NT2/D1 (cell line): ENCODE results near the gene PAQR7.

Experiments used
- DNase-seq: peaks from one replicate; pipeline ENCODE4 v3.0.0-alpha.2; 2011; ENCODE audit warnings: low read depth, low spot score
- H3K27me3 ChIP-seq: 2 replicates; pipeline ENCODE4 v1.6.0; 2011; ENCODE audit warnings: mild to moderate bottlenecking; ENCODE audit not compliant: insufficient read length, insufficient read depth
- H3K36me3 ChIP-seq: 2 replicates; pipeline ENCODE4 v1.6.1; 2011; ENCODE audit warnings: mild to moderate bottlenecking, low read length, mixed read lengths; ENCODE audit not compliant: insufficient read depth, insufficient read length
- H3K4me1 ChIP-seq: 2 replicates; pipeline ENCODE4 v1.5.1; 2011; ENCODE audit not compliant: insufficient read depth, insufficient read length
- H3K4me3 ChIP-seq: 2 replicates; pipeline ENCODE4 v1.5.1; 2011; ENCODE audit warnings: low read depth; ENCODE audit not compliant: insufficient read length
- H3K9ac ChIP-seq: 2 replicates; pipeline ENCODE4 v1.6.0; 2011; ENCODE audit warnings: low read depth; ENCODE audit not compliant: insufficient read length
- H3K9me3 ChIP-seq: 2 replicates; pipeline ENCODE4 v1.5.1; 2011; ENCODE audit warnings: mild to moderate bottlenecking, low read length; ENCODE audit not compliant: insufficient read depth
- SUZ12 ChIP-seq: IDR thresholded peaks from 2 replicates; pipeline ENCODE4 v1.6.1; 2011; ENCODE audit not compliant: insufficient read length, insufficient read depth; ENCODE audit errors: extremely low read depth
- YY1 ChIP-seq: IDR thresholded peaks from 2 replicates; pipeline ENCODE4 v1.6.1; 2011; ENCODE audit not compliant: insufficient read length, insufficient read depth
- ZNF274 ChIP-seq: IDR thresholded peaks from 2 replicates; pipeline ENCODE4 v1.6.1; 2011; ENCODE audit warnings: mild to moderate bottlenecking, low read depth, low read length

Gene PAQR7

GRCh38 chr1:25890239-25891034 lies 14.9 kb upstream of the PAQR7 start:
- TF ChIP-seq ZNF274 (no peak), YY1 (no peak), SUZ12 (no peak)
- Histone ChIP-seq H3K4me3 (no peak overlapping the region), H3K9ac (no peak overlapping the region), H3K36me3 (no peaks in the 10 kb centered on the region), H3K9me3 (no peaks in the 10 kb centered on the region), H3K27me3 (no peaks in the 10 kb centered on the region), H3K4me1 (peaks cover 13% of the 10 kb centered on the region)
- DNase-seq: no peak

GRCh38 chr1:25889470-25889869 lies 14.0 kb upstream of the PAQR7 start:
- H3K36me3 ChIP-seq: no peaks in the 10 kb centered on the region
- no peaks in the 10 kb centered on the region for H3K9me3 ChIP-seq
- no peak overlapping the region for H3K4me3 ChIP-seq
- H3K4me1 ChIP-seq: peaks cover 13% of the 10 kb centered on the region
- TF ChIP-seq SUZ12: no peak
- no peak for TF ChIP-seq YY1
- TF ChIP-seq ZNF274: no peak
- DNase-seq: no peak
- no peaks in the 10 kb centered on the region for H3K27me3 ChIP-seq
- H3K9ac ChIP-seq: no peak overlapping the region

GRCh38 chr1:25888426-25888987 lies 13.0 kb upstream of the PAQR7 start:
- TF ChIP-seq SUZ12 (no peak), ZNF274 (no peak), YY1 (no peak)

GRCh38 chr1:25885602-25886001 lies 10.1 kb upstream of the PAQR7 start:
- H3K27me3 ChIP-seq: no peaks in the 10 kb centered on the region
- H3K4me1 ChIP-seq: peaks cover 16% of the 10 kb centered on the region
- H3K9ac ChIP-seq: no peak overlapping the region
- H3K36me3 ChIP-seq: no peaks in the 10 kb centered on the region
- no peak overlapping the region for H3K4me3 ChIP-seq
- TF ChIP-seq YY1 (no peak), SUZ12 (no peak), ZNF274 (no peak)
- DNase-seq: no peak
- H3K9me3 ChIP-seq: no peaks in the 10 kb centered on the region

More at GRCh38 chr1:25888426-25888987, 13.0 kb upstream of the PAQR7 start:
- Histone ChIP-seq H3K27me3 (no peaks in the 10 kb centered on the region), H3K9ac (no peak overlapping the region), H3K9me3 (no peaks in the 10 kb centered on the region), H3K36me3 (no peaks in the 10 kb centered on the region), H3K4me3 (no peak overlapping the region), H3K4me1 (peaks cover 13% of the 10 kb centered on the region)
- no peak for DNase-seq

GRCh38 chr1:25881266-25881665 lies 5.8 kb upstream of the PAQR7 start:
- no peak overlapping the region for H3K9ac ChIP-seq
- no peaks in the 10 kb centered on the region for H3K36me3 ChIP-seq
- H3K9me3 ChIP-seq: no peaks in the 10 kb centered on the region
- H3K4me1 ChIP-seq: peaks cover 8% of the 10 kb centered on the region
- DNase-seq: no peak
- no peak overlapping the region for H3K4me3 ChIP-seq
- peaks cover 21% of the 10 kb centered on the region for H3K27me3 ChIP-seq
- TF ChIP-seq YY1 (no peak), ZNF274 (no peak), SUZ12 (no peak)

GRCh38 chr1:25880518-25880917 lies 5.0 kb upstream of the PAQR7 start:
- H3K9me3 ChIP-seq: no peaks in the 10 kb centered on the region
- TF ChIP-seq YY1 (no peak), SUZ12 (no peak), ZNF274 (no peak)
- H3K36me3 ChIP-seq: no peaks in the 10 kb centered on the region
- peaks cover 21% of the 10 kb centered on the region for H3K27me3 ChIP-seq
- no peak overlapping the region for H3K4me3 ChIP-seq
- no peak for DNase-seq
- no peak overlapping the region for H3K9ac ChIP-seq
- H3K4me1 ChIP-seq: peaks cover 8% of the 10 kb centered on the region

GRCh38 chr1:25879675-25880074 lies 4.2 kb upstream of the PAQR7 start:
- Histone ChIP-seq H3K36me3 (no peaks in the 10 kb centered on the region), H3K27me3 (peaks cover 21% of the 10 kb centered on the region), H3K4me1 (peaks cover 9% of the 10 kb centered on the region), H3K9ac (no peak overlapping the region), H3K9me3 (no peaks in the 10 kb centered on the region), H3K4me3 (no peak overlapping the region)
- no peak for DNase-seq
- TF ChIP-seq ZNF274 (no peak), SUZ12 (no peak), YY1 (no peak)
